Measurements from ENCODE around the gene RABGEF1.

DNA sequence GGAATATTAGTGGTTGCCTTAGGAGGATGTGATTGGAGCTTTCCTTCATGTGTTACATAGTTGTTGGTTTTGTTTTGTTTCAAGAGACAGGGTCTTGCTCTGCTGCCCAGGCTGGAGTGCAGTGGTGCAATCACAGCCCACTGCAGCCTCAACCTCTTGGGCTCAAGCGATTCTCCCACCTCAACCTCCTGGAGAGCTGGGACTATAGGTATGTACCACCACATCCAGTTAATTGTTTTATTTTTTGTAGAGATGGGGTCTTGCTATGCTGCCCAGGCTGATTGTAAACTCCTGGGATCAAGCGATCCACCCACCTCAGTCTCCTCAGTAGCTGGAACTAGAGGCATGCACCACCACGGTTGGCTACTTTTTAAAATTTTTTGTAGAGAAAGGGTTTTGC, 86.1 kb downstream of the RABGEF1 start:
- no peak for TF ChIP-seq CTBP2 (IDR thresholded peaks at IDR 0.05; ENCODE audit: borderline replicate concordance, insufficient read depth, insufficient read length, low read length)
- no peak for TF ChIP-seq RXRA (IDR thresholded peaks at IDR 0.05; ENCODE audit: insufficient read depth, low read depth, low read length)
